Measurements from ENCODE around the gene CRHR1.

DNA sequence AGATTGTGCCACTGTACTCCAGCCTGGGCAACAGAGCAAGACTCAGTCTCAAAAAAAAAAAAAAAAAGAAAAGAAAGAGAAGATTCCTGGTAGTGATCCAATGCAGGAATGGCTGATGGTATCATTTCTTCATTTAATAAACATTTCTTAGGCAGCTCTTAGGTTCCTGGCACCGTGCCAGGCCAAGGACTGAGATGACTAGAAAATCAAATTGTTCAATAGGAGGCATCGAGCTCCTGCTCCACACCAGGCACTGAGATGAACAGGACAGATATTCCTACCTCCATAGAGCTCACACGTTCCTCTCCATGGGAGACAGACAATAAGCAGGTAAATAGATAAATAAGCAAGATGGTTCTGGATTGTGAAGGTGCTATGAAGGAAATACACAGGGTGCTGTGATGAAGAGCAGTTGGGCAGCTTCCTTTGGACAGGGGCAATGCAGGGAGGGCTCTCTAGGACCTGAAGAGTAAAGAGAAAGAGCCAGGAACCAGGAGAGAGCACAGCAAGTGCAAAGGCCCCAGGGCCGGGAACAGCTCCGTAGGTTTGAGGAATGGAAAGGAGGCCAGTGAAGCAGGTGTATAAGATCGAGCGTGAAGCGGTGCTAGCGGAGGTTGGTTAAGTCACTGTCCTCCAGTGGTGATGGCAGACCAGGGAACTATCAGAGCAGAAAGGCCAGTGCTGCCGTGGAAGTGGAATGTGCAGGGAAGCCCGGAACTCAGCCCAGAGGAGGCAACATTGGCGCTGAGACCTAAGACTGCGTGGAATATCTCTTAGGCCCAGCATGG, 26.5 kb upstream of the CRHR1 start:
- TF ChIP-seq POLR2A (IDR thresholded peaks at IDR 0.05), result no peak
- TF ChIP-seq, protein P1, sequence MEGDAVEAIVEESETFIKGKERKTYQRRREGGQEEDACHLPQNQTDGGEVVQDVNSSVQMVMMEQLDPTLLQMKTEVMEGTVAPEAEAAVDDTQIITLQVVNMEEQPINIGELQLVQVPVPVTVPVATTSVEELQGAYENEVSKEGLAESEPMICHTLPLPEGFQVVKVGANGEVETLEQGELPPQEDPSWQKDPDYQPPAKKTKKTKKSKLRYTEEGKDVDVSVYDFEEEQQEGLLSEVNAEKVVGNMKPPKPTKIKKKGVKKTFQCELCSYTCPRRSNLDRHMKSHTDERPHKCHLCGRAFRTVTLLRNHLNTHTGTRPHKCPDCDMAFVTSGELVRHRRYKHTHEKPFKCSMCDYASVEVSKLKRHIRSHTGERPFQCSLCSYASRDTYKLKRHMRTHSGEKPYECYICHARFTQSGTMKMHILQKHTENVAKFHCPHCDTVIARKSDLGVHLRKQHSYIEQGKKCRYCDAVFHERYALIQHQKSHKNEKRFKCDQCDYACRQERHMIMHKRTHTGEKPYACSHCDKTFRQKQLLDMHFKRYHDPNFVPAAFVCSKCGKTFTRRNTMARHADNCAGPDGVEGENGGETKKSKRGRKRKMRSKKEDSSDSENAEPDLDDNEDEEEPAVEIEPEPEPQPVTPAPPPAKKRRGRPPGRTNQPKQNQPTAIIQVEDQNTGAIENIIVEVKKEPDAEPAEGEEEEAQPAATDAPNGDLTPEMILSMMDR (IDR thresholded peaks at IDR 0.05), result no peak

Data from right lobe of liver (tissue), 4 donors.